Measurements from ENCODE around the gene KDM7A.

DNA sequence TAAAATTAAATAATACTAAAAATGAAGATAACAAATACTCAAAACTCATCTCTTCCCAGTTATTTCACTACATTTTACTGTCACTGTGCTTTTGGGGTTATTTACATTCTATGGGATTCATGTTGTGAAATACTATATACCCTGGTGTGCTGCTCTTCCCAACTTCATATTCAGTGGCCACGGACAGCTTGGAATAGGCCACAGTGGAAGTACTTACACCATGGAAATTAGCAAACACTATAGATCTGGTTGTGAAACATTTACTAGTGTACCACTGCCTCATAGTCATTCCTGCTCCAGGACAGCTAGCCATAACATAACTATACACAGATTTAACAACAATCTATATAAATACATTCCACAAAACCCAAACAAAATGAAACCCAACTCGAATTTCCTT lies 21.2 kb upstream of the KDM7A start:
- TF ChIP-seq, protein P1, sequence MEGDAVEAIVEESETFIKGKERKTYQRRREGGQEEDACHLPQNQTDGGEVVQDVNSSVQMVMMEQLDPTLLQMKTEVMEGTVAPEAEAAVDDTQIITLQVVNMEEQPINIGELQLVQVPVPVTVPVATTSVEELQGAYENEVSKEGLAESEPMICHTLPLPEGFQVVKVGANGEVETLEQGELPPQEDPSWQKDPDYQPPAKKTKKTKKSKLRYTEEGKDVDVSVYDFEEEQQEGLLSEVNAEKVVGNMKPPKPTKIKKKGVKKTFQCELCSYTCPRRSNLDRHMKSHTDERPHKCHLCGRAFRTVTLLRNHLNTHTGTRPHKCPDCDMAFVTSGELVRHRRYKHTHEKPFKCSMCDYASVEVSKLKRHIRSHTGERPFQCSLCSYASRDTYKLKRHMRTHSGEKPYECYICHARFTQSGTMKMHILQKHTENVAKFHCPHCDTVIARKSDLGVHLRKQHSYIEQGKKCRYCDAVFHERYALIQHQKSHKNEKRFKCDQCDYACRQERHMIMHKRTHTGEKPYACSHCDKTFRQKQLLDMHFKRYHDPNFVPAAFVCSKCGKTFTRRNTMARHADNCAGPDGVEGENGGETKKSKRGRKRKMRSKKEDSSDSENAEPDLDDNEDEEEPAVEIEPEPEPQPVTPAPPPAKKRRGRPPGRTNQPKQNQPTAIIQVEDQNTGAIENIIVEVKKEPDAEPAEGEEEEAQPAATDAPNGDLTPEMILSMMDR (conservative IDR thresholded peaks at IDR 0.05; ENCODE audit: low read depth, low read length): no peak
- TF ChIP-seq EZH2 (IDR thresholded peaks at IDR 0.05; ENCODE audit: borderline replicate concordance, low read depth, low read length, poor library complexity, severe bottlenecking): no peak
